HEK293 (cell line): ENCODE results near the gene PHF21A.

Experiments used
- KLF10 ChIP-seq: fragments of 450-650 bp; IDR thresholded peaks from 2 replicates; pipeline ENCODE4 v1.5.1; 2018; ENCODE audit warnings: missing biosample characterization, mild to moderate bottlenecking, missing genetic modification characterization
- TCF7L2 ChIP-seq: IDR thresholded peaks from 2 replicates; pipeline ENCODE4 v1.6.1; 2011; ENCODE audit warnings: low read depth, mild to moderate bottlenecking, inconsistent platforms, low read length, moderate library complexity, borderline replicate concordance
- TF ChIP-seq, protein P1 (sequence below): fragments of 450-650 bp; formaldehyde crosslinking; IDR thresholded peaks from 2 replicates; pipeline ENCODE4 v1.5.1; 2016; ENCODE audit warnings: missing biosample characterization, missing genetic modification characterization
- TF ChIP-seq, protein P2 (sequence below): fragments of 450-650 bp; formaldehyde crosslinking; IDR thresholded peaks from 2 replicates; pipeline ENCODE4 v1.5.1; 2016; ENCODE audit warnings: missing biosample characterization, missing genetic modification characterization
- TF ChIP-seq, protein P3 (sequence below): fragments of 450-650 bp; formaldehyde crosslinking; IDR thresholded peaks from 2 replicates; pipeline ENCODE4 v1.5.1; 2016; ENCODE audit warnings: missing biosample characterization, missing genetic modification characterization, low read depth

DNA sequence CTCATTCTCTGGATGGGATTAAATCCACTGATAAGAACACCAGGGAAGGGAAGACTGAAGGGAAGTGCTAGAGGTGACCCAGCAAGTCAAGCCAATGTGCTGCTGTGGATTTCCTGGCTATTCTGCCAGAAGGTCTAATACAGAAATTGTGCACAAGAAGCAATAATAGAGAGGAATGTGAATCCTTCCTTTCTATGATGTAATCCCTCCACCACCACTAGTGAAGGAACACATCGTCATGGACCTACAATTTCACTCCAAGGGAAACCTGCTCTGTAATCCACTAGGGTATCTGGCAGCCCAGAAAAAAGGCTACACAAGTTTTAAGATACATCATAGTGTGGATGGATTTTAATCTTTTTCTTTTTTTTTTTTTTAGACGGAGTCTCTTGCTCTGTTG, 181.4 kb downstream of the PHF21A start:
- TF ChIP-seq, protein P1, sequence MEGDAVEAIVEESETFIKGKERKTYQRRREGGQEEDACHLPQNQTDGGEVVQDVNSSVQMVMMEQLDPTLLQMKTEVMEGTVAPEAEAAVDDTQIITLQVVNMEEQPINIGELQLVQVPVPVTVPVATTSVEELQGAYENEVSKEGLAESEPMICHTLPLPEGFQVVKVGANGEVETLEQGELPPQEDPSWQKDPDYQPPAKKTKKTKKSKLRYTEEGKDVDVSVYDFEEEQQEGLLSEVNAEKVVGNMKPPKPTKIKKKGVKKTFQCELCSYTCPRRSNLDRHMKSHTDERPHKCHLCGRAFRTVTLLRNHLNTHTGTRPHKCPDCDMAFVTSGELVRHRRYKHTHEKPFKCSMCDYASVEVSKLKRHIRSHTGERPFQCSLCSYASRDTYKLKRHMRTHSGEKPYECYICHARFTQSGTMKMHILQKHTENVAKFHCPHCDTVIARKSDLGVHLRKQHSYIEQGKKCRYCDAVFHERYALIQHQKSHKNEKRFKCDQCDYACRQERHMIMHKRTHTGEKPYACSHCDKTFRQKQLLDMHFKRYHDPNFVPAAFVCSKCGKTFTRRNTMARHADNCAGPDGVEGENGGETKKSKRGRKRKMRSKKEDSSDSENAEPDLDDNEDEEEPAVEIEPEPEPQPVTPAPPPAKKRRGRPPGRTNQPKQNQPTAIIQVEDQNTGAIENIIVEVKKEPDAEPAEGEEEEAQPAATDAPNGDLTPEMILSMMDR: no peak
- TF ChIP-seq, protein P2, sequence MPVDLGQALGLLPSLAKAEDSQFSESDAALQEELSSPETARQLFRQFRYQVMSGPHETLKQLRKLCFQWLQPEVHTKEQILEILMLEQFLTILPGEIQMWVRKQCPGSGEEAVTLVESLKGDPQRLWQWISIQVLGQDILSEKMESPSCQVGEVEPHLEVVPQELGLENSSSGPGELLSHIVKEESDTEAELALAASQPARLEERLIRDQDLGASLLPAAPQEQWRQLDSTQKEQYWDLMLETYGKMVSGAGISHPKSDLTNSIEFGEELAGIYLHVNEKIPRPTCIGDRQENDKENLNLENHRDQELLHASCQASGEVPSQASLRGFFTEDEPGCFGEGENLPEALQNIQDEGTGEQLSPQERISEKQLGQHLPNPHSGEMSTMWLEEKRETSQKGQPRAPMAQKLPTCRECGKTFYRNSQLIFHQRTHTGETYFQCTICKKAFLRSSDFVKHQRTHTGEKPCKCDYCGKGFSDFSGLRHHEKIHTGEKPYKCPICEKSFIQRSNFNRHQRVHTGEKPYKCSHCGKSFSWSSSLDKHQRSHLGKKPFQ (tag by site-specific recombination): no peak
- TF ChIP-seq, protein P3, sequence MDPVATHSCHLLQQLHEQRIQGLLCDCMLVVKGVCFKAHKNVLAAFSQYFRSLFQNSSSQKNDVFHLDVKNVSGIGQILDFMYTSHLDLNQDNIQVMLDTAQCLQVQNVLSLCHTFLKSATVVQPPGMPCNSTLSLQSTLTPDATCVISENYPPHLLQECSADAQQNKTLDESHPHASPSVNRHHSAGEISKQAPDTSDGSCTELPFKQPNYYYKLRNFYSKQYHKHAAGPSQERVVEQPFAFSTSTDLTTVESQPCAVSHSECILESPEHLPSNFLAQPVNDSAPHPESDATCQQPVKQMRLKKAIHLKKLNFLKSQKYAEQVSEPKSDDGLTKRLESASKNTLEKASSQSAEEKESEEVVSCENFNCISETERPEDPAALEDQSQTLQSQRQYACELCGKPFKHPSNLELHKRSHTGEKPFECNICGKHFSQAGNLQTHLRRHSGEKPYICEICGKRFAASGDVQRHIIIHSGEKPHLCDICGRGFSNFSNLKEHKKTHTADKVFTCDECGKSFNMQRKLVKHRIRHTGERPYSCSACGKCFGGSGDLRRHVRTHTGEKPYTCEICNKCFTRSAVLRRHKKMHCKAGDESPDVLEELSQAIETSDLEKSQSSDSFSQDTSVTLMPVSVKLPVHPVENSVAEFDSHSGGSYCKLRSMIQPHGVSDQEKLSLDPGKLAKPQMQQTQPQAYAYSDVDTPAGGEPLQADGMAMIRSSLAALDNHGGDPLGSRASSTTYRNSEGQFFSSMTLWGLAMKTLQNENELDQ (tag by site-specific recombination): no peak
- TF ChIP-seq KLF10 (tag by site-specific recombination) (no peak), TCF7L2 (no peak)
